ENCODE results near the gene PHLDB3.

The PHLDB3 gene

DNA sequence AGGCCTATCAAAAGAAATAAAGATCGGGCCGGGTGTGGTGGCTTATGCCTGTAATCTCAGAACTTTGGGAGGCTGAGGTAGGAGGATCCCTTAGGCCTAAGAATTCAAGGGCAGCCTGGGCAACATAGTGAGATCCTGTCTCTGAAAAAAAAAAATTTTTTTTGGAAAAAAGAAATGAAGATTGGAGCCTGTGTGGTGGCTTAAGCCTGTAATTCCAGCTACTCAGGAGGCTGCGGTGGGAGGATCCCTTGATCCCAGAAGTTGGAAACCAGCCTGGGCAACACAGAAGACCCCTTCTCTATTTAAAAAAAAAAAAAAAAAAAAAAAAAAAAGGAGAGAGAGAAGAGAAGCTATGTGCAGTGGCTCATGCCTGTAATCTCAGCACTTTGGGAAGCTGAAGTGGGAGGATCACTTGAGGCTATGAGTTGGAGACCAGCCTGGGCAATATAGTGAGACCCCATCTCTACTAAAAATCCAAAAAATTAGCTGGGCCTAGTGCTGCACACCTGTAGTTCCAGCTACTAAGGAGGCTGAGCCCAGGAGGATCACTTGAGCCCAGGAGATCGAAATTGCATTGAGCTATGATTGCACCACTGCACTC, 24.5 kb downstream of the PHLDB3 start:
- in situ Hi-C loops (cut with MboI; ENCODE audit: low sequenced_read_pairs) = no loop called here

DNA sequence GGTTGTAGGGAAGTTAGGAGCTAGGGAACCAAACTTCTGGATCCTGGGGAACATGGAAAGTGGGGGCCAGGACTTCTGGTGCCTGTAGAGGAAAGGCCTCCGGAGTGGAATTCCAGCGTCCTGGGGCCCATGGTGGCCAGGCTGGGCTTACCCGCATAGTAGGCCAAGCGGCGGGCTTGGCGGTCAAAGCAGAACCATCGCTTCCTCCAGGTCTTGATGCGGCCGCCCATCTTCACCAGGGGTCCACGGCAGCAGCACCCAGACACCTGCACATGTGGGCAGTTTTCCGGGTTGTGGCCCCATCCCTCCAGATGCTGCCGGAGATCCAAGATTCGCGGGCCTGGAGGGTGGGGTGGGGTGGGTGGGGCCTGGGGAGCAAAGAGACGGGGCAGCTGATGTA, 25.3 kb downstream of the PHLDB3 start:
- Histone ChIP-seq H3K4me1 (no peaks in the 10 kb centered on the region), H3K36me3 (replicated peaks) (no peaks in the 10 kb centered on the region; the same call in 1 of the 2 replicates), H3K9me3 (no peaks in the 10 kb centered on the region), H3K4me3 (no peak overlapping the region), H3K27me3 (ENCODE audit: low read depth) (no peaks in the 10 kb centered on the region)
- in situ Hi-C loops (cut with MboI; ENCODE audit: low sequenced_read_pairs) = no loop called here
- no peak for DNase-seq (ENCODE audit: low spot score in 2 of 2)

More for the DNA sequence above, 24.5 kb downstream of the PHLDB3 start:
- no peaks in the 10 kb centered on the region; the same call in 1 of the 2 replicates for H3K36me3 ChIP-seq (replicated peaks)
- no peaks in the 10 kb centered on the region for H3K27me3 ChIP-seq (ENCODE audit: low read depth)
- H3K4me3 ChIP-seq = no peak overlapping the region
- DNase-seq (ENCODE audit: low spot score in 2 of 2) = no peak
- H3K4me1 ChIP-seq = no peaks in the 10 kb centered on the region
- no peaks in the 10 kb centered on the region for H3K9me3 ChIP-seq

DNA sequence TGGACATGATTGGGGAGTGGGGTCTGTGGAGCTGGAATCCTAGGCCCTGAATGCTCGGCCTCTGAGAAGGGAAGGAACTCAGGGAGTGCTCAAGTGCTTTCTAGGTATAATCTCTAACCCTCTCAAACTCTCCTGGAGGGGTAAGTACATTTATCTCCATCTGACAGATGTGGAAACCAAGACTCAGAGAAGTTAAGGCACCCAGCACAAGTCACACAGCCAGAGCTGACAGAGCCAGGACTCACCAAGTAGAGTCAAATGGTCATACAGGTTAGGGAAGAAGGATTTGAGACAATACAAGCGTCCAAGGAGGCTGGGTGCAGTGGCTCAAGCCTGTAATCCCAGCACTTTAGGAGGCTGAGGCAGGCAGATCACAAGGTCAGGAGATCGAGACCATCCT, 26.2 kb downstream of the PHLDB3 start:
- Histone ChIP-seq H3K4me3 (no peak overlapping the region), H3K4me1 (no peaks in the 10 kb centered on the region), H3K9me3 (no peaks in the 10 kb centered on the region), H3K27me3 (ENCODE audit: low read depth) (no peaks in the 10 kb centered on the region), H3K36me3 (replicated peaks) (no peaks in the 10 kb centered on the region; the same call in 1 of the 2 replicates)
- no peak for DNase-seq (ENCODE audit: low spot score in 2 of 2)
- in situ Hi-C loops (cut with MboI; ENCODE audit: low sequenced_read_pairs) = no loop called here

DNA sequence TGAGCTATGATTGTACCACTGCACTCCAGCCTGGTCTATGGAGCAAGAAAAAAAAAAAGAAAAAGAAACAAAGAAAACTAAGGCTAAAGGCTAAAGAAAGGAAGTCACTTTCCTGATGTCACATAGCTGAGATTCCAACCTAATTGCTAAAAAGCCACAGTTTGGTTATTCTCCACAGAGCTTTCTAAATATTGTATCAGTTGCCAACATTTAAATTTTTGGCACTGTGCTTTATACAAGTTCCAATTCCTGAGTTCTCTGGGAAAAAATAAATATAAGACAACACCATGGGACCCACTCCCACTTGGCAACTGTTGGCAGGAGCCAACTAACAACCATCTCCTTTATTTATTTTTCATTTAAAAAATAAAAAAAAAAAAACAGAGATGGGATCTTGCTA, 27.9 kb downstream of the PHLDB3 start:
- no peaks in the 10 kb centered on the region; the same call in 1 of the 2 replicates for H3K36me3 ChIP-seq (replicated peaks)
- H3K9me3 ChIP-seq = no peaks in the 10 kb centered on the region
- H3K27me3 ChIP-seq (ENCODE audit: low read depth) = no peaks in the 10 kb centered on the region
- H3K4me3 ChIP-seq = no peak overlapping the region
- DNase-seq (ENCODE audit: low spot score in 2 of 2) = no peak
- in situ Hi-C loops (cut with MboI; ENCODE audit: low sequenced_read_pairs) = no loop called here
- no peaks in the 10 kb centered on the region for H3K4me1 ChIP-seq

DNA sequence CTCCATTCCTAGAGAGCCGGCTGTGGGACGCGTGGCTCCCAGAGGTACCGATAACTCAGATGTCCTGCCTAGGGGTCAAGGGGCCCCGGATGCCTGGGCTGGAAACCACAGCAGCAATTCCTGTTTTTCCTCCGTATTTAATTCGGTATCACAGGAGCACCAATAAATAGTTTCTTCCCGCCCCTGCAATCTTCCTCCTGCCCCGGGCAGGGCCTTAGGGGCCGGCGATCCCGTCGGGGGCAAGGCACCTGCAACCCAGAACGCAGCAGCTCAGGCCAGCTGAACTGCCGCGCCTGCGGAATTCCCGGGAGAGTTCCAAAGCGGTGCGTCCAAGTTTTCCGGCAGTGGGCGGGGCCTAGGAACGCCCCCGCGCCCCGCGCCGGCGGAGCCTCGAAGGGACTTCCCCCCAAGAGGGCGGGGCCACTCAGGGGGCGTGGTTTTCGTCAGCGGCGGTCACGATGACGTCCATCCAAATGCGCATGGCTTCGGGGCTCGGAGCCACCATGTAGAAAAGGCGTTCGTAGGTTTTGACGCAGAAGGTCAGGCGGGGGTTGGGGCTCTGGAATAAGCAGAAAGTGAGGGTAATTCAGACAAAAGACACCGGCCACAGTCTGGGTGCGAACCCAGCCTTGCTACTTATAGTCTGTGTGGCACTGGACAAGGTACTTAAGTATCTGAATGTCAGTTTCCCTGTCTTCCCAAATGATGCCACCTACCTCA, 29.4 kb downstream of the PHLDB3 start:
- in situ Hi-C loops (cut with MboI; ENCODE audit: low sequenced_read_pairs) = no loop called here
- H3K9me3 ChIP-seq = no peaks in the 10 kb centered on the region

DNA sequence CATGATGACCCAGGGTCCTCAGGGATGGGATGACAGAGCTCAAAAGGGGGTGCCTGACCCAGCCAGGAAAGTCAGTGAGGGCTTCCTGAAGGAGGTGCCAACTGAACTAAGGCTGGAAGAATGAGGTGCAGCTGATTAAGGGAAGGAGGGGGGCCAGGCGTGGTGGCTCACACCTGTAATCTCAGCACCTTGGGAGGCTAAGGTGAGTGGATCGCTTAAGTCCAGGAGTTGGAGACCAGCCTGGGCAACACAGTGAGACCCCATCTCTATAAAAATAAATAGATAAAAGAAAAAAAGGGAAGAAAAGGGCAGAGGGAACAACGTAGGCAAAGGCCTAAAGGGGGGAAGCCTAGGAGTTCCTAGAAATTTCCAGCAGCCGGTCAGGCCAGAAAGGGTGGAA, 30.1 kb downstream of the PHLDB3 start:
- no peak overlapping the region for H3K4me3 ChIP-seq

More for the DNA sequence above, 29.4 kb downstream of the PHLDB3 start:
- Histone ChIP-seq H3K4me1 (no peaks in the 10 kb centered on the region), H3K36me3 (replicated peaks) (no peaks in the 10 kb centered on the region; the same call in 1 of the 2 replicates), H3K4me3 (no peak overlapping the region), H3K27me3 (ENCODE audit: low read depth) (no peaks in the 10 kb centered on the region)
- peak in 1 of 2 experiments; percentile 21 for DNase-seq (ENCODE audit: low spot score in 2 of 2)

DNA sequence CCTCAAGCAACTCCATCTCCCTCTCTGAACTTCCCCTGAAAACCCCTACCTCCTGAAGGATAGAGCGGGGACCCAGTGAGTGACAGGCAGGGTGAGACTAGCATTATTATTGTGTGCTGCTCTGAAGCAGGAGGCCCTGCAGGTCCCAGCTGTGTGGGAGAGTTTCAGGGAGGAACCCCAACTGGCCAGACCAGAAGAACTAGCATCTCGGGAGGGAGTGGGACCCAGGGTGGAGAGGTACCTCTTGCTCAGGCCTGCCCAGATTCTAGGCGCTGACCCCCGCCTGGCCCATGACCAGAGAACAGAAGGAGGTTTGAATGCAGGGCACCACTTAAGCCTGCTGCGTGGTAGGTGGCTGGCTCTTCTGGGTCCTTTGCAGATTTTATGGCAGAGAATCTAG, 33.5 kb downstream of the PHLDB3 start:
- Histone ChIP-seq H3K4me1 (peaks cover 5% of the 10 kb centered on the region; the same call in 1 of the 2 replicates), H3K27me3 (ENCODE audit: low read depth) (no peaks in the 10 kb centered on the region), H3K36me3 (replicated peaks) (no peaks in the 10 kb centered on the region), H3K9me3 (no peaks in the 10 kb centered on the region), H3K4me3 (no peak overlapping the region)
- in situ Hi-C loops (cut with MboI; ENCODE audit: low sequenced_read_pairs) = no loop called here
- no peak for DNase-seq (ENCODE audit: low spot score in 2 of 2)

More for the DNA sequence above, 30.1 kb downstream of the PHLDB3 start:
- H3K27me3 ChIP-seq (ENCODE audit: low read depth) = no peaks in the 10 kb centered on the region
- no peaks in the 10 kb centered on the region; the same call in 1 of the 2 replicates for H3K36me3 ChIP-seq (replicated peaks)
- no peaks in the 10 kb centered on the region for H3K4me1 ChIP-seq
- H3K9me3 ChIP-seq = no peaks in the 10 kb centered on the region
- DNase-seq (ENCODE audit: low spot score in 2 of 2) = no peak
- in situ Hi-C loops (cut with MboI; ENCODE audit: low sequenced_read_pairs) = no loop called here

DNA sequence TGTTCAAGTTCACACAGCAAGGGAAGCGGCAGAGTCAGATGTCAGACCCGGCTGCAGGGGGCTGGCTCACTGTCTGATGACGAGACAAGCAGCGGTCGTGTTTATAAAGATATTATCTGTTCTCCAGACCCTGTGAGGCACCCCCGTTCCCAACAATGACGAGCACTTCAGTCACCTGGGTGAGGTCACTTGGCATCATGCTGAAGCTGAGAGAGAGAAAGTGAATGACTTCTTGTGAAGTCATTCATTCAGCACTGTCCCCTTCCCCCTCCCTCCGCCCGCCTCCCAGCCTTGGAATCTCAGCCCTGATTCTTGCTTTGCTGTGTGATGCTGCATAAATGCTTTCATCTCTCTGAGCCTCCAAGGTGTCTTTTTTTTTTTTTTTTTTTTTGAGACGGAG, 34.3 kb downstream of the PHLDB3 start:
- Histone ChIP-seq H3K36me3 (replicated peaks) (no peaks in the 10 kb centered on the region), H3K27me3 (ENCODE audit: low read depth) (no peaks in the 10 kb centered on the region), H3K9me3 (no peaks in the 10 kb centered on the region), H3K4me1 (peaks cover 5% of the 10 kb centered on the region; the same call in 1 of the 2 replicates), H3K4me3 (no peak overlapping the region)
- DNase-seq (ENCODE audit: low spot score in 2 of 2) = no peak
- in situ Hi-C loops (cut with MboI; ENCODE audit: low sequenced_read_pairs) = no loop called here

DNA sequence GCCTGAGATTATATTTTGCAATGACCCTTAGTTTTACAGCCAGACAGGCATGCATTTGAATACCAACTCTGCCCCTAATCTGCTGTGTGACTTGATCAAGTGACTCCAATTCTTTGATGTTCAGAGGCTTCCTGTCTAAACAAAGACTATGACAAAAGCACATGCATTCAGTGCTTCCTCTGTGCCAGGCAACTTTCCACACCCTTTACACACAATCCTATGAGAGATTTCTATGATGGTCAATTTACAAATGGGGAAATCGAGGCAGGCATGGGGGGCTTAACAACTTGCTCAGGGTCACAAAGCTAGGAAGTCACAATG, 35.4 kb downstream of the PHLDB3 start:
- H3K27me3 ChIP-seq (ENCODE audit: low read depth) = no peaks in the 10 kb centered on the region

DNA sequence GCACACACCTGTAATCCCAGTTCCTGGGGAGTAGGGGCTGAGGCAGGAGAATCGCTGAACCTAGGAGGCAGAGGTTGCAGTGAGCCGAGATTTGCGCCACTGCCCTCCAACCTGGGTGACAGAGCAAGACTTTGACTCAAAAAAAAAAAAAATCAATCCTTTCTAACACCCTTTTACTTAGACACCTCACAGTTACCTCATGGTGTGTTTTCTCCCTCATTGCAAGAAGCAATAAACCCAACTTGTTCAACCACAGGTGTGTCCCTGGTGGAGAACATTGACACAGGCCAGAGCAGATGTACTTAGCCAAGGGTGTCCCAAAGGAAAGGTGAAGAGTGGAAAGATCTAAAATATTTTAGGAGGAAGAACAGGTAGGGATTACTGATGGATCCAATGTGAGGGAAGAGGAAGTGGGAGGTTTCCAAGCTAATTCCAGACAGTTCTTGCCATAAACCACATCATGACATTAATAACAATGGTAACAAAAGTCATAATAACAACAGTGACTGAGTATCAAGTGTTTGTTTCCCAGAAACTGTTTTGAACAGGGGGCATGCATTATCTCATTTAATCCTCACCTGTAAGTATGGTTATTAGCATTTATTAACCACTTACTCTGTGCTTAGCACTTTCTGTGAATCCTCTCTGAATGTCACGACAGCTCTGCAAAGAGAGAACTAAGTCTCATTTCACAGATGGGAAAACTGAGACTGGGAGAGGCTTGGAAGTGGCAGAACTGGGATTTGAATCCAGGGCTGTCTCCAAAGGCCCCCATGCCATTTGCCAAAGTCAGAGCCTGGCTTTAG, 36.0 kb downstream of the PHLDB3 start:
- no peak overlapping the region for H3K4me3 ChIP-seq
- in situ Hi-C loops (cut with MboI; ENCODE audit: low sequenced_read_pairs) = no loop called here

More for the DNA sequence above, 35.4 kb downstream of the PHLDB3 start:
- DNase-seq (ENCODE audit: low spot score in 2 of 2) = no peak
- H3K36me3 ChIP-seq (replicated peaks) = no peaks in the 10 kb centered on the region
- H3K9me3 ChIP-seq = no peaks in the 10 kb centered on the region
- no peak overlapping the region for H3K4me3 ChIP-seq
- in situ Hi-C loops (cut with MboI; ENCODE audit: low sequenced_read_pairs) = no loop called here
- peaks cover 8% of the 10 kb centered on the region; the same call in 1 of the 2 replicates for H3K4me1 ChIP-seq

DNA sequence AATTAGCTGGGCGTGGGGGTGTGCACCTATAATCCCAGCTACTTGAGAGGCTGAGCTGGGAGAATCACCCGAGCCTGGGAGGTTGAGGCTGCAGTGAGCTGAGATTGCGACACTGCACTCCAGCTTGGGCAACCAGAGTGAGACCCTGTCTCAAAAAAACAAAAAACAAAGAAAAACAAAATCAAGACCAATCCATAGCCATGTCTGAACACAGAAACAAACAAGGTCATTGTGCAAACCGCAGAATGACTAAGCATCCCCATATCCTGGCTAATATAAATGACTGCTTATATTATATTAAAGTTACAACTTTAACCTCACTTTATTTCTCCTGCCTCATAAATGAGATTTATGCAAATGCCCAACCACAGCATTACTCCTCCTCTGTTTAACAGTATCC, 36.8 kb downstream of the PHLDB3 start:
- Histone ChIP-seq H3K4me1 (peaks cover 12% of the 10 kb centered on the region; the same call in 1 of the 2 replicates), H3K36me3 (replicated peaks) (no peaks in the 10 kb centered on the region), H3K27me3 (ENCODE audit: low read depth) (no peaks in the 10 kb centered on the region), H3K4me3 (no peak overlapping the region), H3K9me3 (no peaks in the 10 kb centered on the region)
- no peak for DNase-seq (ENCODE audit: low spot score in 2 of 2)
- in situ Hi-C loops (cut with MboI; ENCODE audit: low sequenced_read_pairs) = no loop called here

More for the DNA sequence above, 36.0 kb downstream of the PHLDB3 start:
- Histone ChIP-seq H3K27me3 (ENCODE audit: low read depth) (no peaks in the 10 kb centered on the region), H3K36me3 (replicated peaks) (no peaks in the 10 kb centered on the region), H3K9me3 (no peaks in the 10 kb centered on the region), H3K4me1 (peaks cover 8% of the 10 kb centered on the region; the same call in 1 of the 2 replicates)
- no peak for DNase-seq (ENCODE audit: low spot score in 2 of 2)

DNA sequence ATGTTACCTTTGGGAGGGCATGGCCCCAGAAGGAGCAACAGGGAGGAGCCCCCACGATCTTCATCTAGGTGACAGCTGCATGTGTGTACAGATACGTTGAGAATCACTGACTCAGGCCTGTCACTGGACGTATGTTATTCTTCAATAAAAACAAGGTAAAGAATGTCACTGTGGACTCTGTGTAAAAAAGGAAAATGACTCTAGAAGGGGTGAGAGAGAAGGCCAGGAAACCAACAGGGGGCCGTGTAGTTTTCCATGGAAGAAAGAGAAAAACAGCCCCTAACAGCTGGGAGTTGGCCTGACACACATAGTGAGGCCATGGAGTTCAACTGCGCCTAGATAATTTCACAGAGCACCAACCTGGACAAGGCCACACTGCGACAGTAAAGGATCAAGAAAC, 37.3 kb downstream of the PHLDB3 start:
- in situ Hi-C loops (cut with MboI; ENCODE audit: low sequenced_read_pairs) = no loop called here
- Histone ChIP-seq H3K36me3 (replicated peaks) (no peaks in the 10 kb centered on the region), H3K4me3 (no peak overlapping the region), H3K27me3 (ENCODE audit: low read depth) (no peaks in the 10 kb centered on the region), H3K4me1 (peaks cover 14% of the 10 kb centered on the region; the same call in 1 of the 2 replicates), H3K9me3 (no peaks in the 10 kb centered on the region)
- DNase-seq (ENCODE audit: low spot score in 2 of 2) = no peak

DNA sequence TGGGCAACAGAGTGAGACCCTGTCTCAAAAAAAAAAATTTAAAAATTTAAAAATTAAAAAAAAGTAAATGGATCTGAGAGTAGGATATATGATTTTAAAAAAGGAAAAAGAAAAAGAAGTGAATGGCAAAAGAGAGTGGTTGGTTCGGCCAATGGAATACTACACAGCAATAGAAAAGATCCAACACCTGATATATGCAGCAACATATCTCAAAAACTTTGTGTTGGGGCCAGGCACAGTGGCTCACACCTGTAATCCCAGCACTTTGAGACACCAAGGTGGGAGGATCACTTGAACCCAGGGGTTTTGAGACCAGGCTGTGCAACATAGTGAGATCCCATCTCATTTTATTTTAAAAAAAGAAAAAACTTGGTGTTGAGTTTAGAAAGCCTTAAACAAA, 37.8 kb downstream of the PHLDB3 start:
- Histone ChIP-seq H3K36me3 (replicated peaks) (no peaks in the 10 kb centered on the region), H3K4me3 (no peak overlapping the region), H3K4me1 (peaks cover 14% of the 10 kb centered on the region; the same call in 1 of the 2 replicates), H3K9me3 (no peaks in the 10 kb centered on the region), H3K27me3 (ENCODE audit: low read depth) (no peaks in the 10 kb centered on the region)
- no peak for DNase-seq (ENCODE audit: low spot score in 2 of 2)
- in situ Hi-C loops (cut with MboI; ENCODE audit: low sequenced_read_pairs) = no loop called here

All from HAP-1 (cell line).